GM18508 (cell line): ENCODE data around the gene DTWD2.
"Not testable (repeated sequence)": the region's sequence is repeated elsewhere in the genome, so short reads cannot be mapped to it uniquely, and the experiment has no call there.

Source experiments
- ATAC-seq: cut with Tn5 transposase; IDR thresholded peaks from one replicate; pipeline ENCODE4 v1.9.1; 2021; ENCODE audit warnings: moderate number of reproducible peaks; ENCODE audit not compliant: insufficient read depth, unreplicated experiment

The DTWD2 gene

DNA sequence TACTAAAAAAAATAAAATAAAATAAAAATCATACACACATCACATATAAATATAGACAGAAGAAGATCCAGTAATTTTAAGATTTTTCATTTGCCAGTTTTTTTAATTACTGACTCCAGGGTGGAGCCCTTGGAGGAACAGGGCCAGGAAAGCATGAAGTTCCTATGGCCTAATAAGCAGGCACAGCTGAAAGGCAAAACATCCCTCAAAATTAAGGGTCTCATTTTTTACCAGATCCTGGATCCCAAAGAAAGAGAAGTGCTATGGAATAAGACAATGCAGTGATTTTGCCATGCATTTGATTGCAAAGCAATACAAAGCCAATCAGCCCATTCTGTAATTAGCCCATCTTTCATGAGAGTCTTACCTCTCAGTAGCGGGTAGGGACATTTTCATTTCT, 11.3 kb upstream of the DTWD2 start:
- ATAC-seq, result no peak

DNA sequence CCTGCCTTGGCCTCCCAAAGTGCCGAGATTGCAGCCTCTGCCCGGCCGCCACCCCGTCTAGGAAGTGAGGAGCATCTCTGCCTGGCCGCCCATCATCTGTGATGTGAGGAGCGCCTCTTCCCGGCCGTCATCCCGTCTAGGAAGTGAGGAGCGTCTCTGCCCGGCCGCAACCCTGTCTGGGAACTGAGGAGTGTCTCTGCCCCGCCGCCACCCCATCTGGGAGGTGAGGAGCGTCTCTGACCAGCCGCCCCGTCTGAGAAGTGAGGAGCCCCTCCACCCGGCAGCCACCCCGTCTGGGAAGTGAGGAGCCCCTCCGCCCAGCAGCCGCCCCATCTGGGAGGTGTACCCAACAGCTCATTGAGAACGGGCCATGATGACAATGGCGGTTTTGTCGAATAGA, 10.5 kb upstream of the DTWD2 start:
- not testable (repeated sequence) for ATAC-seq

DNA sequence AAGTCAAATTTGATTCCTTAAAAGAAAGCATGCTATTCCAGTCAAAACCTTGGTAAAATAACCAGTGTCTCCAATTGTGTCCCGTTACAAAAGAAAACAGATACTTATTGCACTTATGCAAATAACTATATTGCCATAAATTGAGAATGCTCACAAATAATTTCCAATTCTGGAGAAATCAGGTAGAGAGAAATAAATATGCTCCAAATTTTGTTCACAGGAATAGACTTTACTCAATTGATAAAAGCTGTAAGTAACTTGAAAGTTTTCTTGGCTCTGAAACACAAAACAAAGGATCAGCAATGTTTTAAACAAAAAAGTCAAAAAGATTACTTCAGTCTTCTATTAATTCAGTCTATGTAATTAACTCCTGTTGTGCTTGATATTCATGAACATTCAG, 7.8 kb upstream of the DTWD2 start:
- no peak for ATAC-seq

DNA sequence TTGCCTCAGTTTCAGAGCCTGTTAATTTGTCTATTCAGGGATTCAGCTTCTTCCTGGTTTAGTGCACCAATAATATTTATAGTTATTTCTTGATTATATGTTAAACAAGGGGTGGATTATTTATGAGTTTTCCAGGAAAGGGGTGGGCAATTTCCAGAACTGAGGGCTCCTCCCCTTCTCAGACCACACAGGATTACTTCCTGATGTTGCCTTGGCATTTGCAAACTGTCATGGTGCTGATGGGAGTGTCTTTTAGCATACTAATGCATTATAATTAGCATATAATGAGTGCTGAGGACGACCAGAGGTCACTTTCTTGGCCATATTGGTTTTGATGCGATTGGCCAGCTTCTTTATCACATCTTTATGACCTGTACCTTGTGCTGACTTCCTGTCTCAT, 6.2 kb upstream of the DTWD2 start:
- ATAC-seq, result no peak

DNA sequence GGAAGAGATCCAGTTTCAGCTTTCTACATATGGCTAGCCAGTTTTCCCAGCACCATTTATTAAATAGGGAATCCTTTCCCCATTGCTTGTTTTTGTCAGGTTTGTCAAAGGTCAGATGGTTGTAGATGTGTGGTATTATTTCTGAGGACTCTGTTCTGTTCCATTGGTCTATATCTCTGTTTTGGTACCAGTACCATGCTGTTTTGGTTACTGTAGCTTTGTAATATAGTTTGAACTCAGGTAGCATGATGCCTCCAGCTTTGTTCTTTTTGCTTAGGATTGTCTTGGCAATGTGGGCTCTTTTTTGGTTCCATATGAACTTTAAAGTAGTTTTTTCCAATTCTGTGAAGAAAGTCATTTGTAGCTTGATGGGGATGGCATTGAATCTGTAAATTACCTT, 4.8 kb upstream of the DTWD2 start:
- ATAC-seq, result not testable (repeated sequence)

DNA sequence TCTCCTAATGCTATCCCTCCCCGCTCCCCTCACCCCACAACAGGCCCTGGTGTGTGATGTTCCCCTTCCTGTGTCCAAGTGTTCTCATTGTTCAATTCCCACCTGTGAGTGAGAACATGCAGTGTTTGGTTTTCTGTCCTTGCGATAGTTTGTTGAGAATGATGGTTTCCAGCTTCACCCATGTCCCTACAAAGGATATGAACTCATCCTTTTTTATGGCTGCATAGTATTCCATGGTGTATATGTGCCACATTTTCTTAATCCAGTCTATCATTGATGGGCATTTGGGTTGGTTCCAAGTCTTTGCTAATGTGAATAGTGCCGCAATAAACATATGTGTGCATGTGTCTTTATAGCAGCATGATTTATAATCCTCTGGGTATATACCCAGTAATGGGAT, 3.7 kb upstream of the DTWD2 start:
- ATAC-seq, result not testable (repeated sequence)

DNA sequence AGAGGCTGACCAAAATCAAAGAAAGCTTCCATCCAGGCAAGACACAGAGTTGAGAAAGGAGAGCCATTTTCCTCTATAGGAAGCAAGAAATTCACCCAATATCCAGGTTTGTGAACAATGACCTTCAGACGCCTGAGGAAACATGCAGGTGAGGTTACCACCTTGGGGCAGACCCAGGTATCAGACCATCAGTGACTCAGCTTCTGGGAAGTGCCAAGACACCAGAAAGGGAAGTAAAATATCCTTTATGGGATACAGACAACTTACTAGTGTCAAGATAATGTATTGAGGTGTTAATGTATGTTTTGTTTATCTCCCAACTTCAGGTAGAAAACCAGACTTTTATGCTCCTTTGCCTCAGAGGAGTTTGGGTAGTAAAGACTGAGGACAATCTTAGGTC, 2.2 kb upstream of the DTWD2 start:
- no peak for ATAC-seq

DNA sequence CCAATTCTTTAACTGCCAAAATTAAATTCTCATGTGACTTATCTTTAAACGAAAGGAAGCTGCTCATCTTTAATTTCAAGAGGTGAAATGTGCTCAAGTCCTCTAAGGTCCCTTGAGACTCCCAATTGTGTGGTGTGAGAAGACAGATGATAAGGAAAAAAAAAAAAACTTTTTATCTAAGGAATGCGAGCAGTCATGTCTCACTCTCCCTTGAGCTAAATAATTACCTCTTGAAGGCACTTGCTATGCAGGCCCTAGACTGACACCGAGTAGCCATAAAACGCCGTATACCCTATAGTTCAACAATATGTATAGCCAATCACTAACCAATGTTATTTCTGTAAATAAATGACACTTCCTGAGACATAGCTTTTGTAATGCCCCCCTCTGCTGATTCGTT, 1.5 kb upstream of the DTWD2 start:
- ATAC-seq, result no peak

DNA sequence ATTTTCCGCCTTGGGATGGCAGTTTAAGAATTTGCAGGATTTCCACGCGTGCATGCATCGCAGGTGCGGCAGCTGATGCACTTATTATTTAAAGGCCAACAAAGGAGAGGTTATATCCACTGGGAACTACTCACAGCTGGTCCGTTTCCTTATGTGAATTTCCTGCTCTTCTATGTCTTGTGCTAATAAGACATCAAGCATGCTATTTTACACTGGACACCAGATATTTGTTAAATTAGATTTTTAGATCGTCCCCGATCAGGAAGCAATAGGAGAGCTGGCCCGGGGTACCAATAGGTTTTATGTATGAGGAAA, 476 bp upstream of the DTWD2 start:
- ATAC-seq, result no peak

DNA sequence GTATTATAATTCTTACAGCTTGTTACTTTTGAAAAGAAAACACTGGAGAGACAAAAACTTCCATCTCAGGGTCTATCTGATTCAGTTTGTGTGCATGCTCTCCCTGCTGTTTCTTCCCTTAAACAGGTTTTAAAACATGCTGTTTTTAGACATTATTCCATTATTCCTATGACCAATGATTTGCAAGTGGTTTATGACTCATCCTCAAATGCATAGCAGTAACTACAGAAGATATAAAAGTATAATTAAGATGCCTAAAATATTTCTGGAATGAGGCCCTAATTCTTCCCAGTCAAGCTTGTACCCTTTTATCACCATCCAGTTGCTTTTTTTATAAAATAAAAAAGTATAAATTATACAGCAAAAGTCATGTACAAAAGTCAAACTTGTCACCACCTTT, 3.7 kb downstream of the DTWD2 start:
- no peak for ATAC-seq

DNA sequence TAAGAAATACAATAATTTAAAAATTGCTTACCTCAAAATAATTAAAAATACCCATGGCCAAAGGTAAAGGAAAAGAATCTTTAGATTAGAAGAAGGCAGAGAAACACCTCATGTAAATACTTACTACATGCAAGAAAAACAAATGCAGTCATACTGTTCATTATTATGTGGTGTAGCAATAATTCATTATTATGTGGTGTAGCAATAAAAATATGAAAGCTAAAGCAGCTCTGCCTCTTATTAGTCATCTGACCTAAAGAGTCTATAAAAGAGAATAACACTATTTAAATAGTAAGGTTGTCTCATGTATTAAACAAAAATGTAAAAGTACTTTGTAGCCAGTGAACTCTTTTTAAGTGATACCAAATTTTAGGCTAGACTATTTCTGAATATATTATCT, 6.6 kb downstream of the DTWD2 start:
- no peak for ATAC-seq

DNA sequence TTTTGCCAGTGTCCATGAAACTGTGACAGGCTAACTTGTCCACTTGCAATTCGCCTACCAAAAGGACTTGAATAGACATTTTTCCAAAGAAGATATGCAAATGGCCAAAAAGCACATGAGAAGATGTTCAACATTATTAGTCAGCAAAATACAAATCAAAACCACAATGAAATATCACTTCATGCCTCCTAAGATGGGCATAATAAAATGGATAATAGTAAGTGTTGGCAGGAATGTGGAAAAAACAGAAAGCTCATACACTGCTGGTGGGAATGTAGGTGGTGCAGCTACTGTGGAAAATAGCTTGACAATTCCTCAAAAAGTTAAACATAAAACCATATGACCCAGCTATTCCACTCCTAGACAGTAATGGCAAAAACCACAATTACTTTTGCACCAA, 7.9 kb downstream of the DTWD2 start:
- ATAC-seq, result no peak

DNA sequence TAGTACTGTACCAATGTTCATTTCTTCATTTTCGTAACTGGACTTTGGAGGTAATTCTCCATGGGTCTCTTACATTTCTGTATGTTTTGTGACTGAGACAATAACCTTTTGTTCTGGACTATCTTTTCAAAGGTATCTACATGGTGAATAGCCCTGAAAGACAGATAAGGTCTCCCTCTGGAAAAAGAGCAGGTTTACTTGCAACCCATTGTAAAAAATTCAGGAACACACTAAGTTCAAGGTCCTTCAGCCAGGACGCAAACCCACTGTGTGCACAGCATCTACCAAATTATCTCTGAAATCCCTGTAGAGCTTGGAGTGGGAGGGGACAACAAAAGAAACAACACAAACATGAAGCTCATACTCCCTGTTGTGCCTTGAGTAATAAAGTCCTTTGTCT, 8.3 kb downstream of the DTWD2 start:
- no peak for ATAC-seq

DNA sequence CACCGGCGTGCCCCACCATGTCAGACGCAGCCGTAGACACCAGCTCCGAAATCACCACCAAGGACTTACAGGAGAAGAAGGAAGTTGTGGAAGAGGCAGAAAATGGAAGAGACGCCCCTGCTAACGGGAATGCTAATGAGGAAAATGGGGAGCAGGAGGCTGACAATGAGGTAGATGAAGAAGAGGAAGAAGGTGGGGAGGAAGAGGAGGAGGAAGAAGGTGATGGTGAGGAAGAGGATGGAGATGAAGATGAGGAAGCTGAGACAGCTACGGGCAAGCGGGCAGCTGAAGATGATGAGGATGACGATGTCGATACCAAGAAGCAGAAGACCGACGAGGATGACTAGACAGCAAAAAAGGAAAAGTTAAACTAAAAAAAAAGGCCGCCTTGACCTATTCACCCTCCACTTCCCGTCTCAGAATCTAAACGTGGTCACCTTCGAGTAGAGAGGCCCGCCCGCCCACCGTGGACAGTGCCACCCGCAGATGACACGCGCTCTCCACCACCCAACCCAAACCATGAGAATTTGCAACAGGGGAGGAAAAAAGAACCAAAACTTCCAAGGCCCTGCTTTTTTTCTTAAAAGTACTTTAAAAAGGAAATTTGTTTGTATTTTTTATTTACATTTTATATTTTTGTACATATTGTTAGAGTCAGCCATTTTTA, 14.4 kb downstream of the DTWD2 start:
- ATAC-seq, result not testable (repeated sequence)

DNA sequence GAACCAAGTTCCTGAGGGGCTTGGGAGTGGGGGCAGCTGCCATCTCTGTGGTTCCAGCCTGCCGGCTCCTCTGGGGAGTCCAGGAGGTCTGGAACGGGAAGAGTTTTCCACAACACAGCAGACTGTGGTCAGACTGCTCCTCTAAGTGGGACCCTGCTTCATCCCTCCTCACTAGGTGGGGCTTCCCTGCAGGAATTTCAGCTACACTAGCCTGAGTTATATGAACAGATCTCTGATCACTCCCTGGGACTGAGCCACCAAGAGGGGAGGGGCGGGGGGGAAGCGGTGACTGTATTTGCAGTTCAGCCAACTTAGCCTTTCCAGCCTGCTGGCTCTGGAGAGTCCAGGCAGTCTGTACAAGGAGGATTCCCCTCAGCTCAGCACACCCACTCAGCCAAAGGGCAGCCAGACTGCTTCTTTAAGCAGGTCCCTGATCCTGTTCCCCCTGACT, 19.4 kb downstream of the DTWD2 start:
- no peak for ATAC-seq

DNA sequence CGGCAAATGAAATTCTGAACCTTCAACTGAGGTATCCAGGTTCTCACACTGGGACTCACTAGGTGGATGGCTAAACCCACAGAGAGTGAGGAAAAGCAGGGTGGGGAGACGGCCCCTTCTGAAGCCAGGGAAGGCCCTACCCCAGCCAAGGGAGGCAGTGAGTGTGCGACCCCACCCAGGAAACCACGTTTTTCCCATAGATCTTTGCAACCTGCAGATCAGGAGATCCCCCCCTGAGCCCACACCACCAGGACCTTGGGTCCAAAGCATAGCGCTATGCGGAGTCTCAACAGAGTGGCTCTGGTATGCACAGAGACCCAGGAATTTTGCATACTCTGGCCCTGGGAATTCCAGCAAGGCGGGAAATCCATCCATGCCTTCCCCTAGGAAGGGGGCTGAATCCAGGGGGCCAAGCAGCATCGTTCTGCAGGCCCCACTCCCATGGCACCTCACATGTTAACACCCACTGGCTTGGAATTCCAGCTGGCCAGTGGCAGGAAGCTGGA, 19.9 kb downstream of the DTWD2 start:
- no peak for ATAC-seq

DNA sequence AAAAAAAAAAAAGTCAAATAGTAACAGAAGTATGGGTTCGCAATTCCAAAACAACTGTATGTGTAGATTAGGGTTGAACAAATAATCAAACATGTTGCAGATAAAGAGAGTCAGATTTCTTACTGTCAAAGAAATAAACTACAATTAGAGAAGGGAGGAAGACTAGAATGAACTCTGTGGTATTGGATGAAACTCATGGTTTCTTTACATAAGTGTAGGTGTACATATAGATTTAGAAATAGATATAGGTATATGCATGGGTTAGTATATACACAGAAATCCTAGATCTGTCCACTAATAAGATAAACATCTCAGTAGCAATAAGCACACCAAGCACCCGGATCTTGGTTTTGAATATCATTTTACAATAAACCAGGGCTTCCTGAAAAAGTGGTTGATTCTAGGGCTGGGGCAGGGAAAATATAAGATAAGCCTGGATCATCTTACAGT, 21.3 kb downstream of the DTWD2 start:
- ATAC-seq, result no peak

DNA sequence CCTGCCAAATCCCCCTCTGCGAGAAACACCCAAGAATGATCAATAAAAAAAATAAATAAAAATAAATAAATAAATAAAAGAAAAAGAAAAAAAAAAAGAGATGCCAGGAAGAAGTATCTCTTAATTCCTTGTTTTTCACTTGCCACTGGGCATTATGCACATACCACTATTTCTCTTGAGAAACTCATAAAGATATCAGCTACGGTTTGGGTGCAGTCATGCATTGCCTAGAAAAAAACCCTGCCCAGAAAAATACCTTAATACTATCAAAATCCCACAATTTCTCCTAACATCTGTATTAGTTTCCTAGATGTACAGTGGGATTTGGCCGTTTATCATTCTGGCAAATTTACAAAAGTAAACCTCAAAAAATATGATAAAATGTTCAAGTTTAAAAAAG, 22.5 kb downstream of the DTWD2 start:
- ATAC-seq, result no peak

DNA sequence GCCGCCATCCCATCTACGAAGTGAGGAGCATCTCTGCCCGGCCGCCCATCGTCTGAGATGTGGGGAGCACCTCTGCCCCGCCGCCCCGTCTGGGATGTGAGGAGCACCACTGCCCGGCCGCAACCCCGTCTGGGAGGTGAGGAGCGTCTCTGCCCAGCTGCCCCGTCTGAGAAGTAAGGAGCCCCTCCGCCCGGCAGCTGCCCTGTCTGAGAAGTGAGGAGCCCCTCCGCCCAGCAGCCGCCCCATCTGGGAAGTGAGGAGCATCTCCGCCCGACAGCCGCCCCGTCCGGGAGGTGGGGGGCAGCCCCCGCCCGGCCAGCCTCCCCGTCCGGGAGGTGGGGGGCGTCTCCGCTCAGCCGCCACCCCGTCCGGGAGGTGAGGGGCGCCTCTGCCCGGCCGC, 23.4 kb downstream of the DTWD2 start:
- not testable (repeated sequence) for ATAC-seq

DNA sequence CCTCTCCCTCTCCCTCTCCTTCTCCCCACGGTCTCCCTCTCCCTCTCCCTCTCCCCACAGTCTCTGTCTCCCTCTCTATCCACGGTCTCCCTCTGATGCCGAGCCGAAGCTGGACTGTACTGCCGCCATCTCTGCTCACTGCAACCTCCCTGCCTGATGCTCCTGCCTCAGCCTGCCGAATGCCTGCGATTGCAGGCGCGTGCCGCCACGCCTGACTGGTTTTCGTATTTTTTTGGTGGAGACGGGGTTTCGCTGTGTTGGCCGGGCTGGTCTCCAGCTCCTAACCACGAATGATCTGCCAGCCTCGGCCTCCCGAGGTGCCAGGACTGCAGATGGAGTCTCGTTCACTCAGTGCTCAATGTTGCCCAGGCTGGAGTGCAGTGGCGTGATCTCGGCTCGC, 24.0 kb downstream of the DTWD2 start:
- not testable (repeated sequence) for ATAC-seq

DNA sequence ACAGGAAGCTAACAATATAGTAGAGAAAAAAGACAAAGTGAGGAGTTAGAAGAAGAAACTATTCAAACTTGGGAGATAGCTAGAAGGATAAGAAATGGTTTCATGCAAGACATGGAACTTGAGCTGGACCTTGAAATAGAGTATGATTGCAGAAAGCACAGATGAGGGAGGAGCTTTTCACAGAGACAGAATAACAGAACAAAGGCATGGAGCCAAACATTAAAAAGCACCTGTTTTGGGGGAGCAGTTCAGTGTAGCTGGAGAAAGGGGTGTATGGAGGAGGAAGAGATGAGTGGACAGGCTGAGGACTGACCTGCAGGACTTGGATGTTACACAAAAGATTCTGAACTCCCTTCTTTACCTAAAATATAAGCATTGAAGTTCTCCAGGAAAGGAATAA, 25.2 kb downstream of the DTWD2 start:
- ATAC-seq, result no peak

DNA sequence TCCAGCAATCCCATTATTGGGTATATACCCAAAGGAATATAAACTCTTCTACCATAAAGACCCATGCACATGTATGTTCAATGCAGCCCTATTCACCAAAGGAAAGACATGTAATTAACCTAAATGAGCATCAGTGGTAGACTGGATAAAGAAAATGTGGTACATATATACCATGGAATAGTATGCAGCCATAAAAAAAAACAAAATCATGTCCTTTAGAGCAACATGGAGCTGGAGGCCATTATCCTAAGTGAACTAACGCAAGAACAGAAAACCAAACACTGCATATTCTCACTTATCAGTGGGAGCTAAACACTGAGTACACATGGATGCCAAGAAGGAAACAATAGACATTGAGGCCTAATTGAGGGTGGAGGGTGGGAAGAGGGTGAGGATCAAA, 27.8 kb downstream of the DTWD2 start:
- no peak for ATAC-seq

DNA sequence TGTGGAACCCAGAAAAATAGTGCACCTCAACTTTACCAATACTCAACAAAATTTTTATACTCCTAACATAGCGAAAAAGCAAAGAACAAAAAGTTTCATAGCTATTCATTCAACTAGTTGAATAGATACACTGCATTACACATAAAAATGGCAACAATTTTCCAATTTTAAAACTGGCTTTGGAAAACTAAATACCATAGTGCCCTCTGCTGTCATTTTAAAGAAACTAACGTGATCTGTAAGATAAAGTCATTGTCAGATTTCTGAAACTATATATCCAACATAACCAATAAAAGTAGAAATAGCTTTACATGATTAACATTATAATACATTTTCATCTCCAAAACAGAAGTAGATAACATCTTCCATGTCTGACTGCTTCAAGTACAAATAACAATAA, 31.6 kb downstream of the DTWD2 start:
- no peak for ATAC-seq
